ENCODE data around the gene MFSD2A.
"Not testable (repeated sequence)": the region's sequence is repeated elsewhere in the genome, so short reads cannot be mapped to it uniquely, and the experiment has no call there.

DNA sequence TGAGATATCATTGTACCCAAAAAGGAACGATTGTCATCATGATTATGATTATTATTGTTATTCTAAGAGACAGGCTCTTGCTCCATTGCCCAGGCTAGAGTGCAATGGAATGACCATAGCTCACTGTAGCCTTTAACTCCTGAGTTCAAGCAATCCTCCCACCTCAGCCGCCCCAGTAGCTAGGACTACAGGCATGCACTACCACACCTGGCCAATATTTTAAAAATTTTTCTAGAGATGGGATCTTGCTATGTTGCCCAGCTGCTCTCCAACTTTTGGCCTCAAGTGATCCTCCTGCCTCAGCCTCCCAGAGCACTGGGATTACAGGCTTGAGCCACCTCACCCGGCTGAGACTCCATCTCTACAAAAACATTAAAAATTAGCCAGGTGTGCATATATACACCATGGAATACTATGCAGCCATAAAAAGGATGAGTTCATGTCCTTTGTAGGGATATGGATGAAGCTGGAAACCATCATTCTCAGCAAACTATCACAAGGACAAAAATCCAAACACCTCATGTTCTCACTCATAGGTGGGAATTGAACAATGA, 52.6 kb downstream of the MFSD2A start:
- TF ChIP-seq CTCF, POLR2A (IDR thresholded peaks at IDR 0.05): not testable (repeated sequence)

All from testis (tissue), 2 donors.